ENCODE results near the gene SLC17A3. TPM values are rescaled to one million over a fixed set of nuclear protein-coding genes. Genes with fewer than 3 reads are reported as not detected.

The SLC17A3 gene
- polyA plus RNA-seq, 1 experiment: 0.04 TPM

DNA sequence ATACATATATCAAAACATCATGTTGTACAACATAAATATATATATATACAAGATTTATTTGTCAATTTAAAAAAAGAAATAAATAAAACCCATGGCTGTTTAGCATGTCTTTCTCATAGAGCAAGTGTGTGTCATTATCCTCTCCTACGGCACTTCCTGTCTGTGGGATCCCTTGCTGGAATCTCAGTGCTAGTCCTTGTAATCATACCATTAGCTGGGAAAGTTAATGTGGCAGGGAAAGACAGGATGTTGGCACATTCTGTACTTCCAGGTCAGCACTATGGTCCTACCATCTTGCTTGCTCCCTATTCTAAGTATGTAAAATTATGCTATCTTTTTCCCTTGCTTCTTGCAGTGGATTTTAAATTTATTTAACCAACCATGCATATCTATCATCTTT, 9.5 kb upstream of the SLC17A3 start:
- ChIA-PET POLR2A (no interaction called here), CTCF (no interaction called here)
- no peak for DNase-seq (ENCODE audit: low read depth, low spot score)
- H3K27me3 ChIP-seq (ENCODE audit: control insufficient read depth, insufficient read depth, low read length): no peaks in the 10 kb centered on the region
- H3K27ac ChIP-seq (ENCODE audit: low read depth, low read length): no peak overlapping the region
- TF ChIP-seq, protein P1, sequence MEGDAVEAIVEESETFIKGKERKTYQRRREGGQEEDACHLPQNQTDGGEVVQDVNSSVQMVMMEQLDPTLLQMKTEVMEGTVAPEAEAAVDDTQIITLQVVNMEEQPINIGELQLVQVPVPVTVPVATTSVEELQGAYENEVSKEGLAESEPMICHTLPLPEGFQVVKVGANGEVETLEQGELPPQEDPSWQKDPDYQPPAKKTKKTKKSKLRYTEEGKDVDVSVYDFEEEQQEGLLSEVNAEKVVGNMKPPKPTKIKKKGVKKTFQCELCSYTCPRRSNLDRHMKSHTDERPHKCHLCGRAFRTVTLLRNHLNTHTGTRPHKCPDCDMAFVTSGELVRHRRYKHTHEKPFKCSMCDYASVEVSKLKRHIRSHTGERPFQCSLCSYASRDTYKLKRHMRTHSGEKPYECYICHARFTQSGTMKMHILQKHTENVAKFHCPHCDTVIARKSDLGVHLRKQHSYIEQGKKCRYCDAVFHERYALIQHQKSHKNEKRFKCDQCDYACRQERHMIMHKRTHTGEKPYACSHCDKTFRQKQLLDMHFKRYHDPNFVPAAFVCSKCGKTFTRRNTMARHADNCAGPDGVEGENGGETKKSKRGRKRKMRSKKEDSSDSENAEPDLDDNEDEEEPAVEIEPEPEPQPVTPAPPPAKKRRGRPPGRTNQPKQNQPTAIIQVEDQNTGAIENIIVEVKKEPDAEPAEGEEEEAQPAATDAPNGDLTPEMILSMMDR (IDR thresholded peaks at IDR 0.05; ENCODE audit: low read depth, low read length): no peak
- H3K9me3 ChIP-seq (ENCODE audit: control insufficient read depth, insufficient read depth, low read length): no peaks in the 10 kb centered on the region
- no peak overlapping the region for H3K4me3 ChIP-seq (ENCODE audit: low read depth, low read length)

DNA sequence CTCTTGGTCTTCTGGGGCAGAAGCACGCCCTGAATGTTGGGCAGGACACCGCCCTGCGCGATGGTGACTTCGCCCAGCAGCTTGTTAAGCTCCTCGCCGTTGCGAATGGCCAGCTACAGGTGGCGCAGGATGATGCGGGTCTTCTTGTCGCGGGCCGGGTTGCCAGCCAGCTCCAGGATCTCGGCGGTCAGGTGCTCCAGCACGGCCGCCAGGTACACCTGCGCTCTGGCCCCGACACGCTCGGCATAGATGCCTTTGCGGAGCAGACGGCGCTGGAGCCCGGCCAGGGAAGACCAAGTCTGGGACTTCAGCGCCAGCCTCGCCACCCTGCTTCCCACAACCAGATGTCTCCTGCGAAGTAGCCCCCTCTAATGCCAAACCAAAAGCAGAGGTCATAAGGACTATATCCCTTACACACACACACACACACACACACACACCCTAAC, 8.0 kb upstream of the SLC17A3 start:
- TF ChIP-seq, protein P1 (IDR thresholded peaks at IDR 0.05; ENCODE audit: low read depth, low read length): no peak
- Histone ChIP-seq H3K9me3 (ENCODE audit: control insufficient read depth, insufficient read depth, low read length) (no peaks in the 10 kb centered on the region), H3K27ac (ENCODE audit: low read depth, low read length) (no peak overlapping the region), H3K4me3 (ENCODE audit: low read depth, low read length) (no peak overlapping the region), H3K27me3 (ENCODE audit: control insufficient read depth, insufficient read depth, low read length) (no peaks in the 10 kb centered on the region)
- POLR2A ChIA-PET: no interaction called here
- DNase-seq (ENCODE audit: low read depth, low spot score): no peak
- CTCF ChIA-PET: no interaction called here

GRCh38 chr6:25880601-25881000, 6.6 kb upstream of the SLC17A3 start:
- ChIA-PET CTCF (no interaction called here), POLR2A (no interaction called here)
- no peak overlapping the region for H3K27ac ChIP-seq (ENCODE audit: low read depth, low read length)
- no peak for DNase-seq (ENCODE audit: low read depth, low spot score)
- H3K4me3 ChIP-seq (ENCODE audit: low read depth, low read length): no peak overlapping the region
- no peaks in the 10 kb centered on the region for H3K9me3 ChIP-seq (ENCODE audit: control insufficient read depth, insufficient read depth, low read length)
- no peaks in the 10 kb centered on the region for H3K27me3 ChIP-seq (ENCODE audit: control insufficient read depth, insufficient read depth, low read length)
- TF ChIP-seq, protein P1 (IDR thresholded peaks at IDR 0.05; ENCODE audit: low read depth, low read length): no peak

DNA sequence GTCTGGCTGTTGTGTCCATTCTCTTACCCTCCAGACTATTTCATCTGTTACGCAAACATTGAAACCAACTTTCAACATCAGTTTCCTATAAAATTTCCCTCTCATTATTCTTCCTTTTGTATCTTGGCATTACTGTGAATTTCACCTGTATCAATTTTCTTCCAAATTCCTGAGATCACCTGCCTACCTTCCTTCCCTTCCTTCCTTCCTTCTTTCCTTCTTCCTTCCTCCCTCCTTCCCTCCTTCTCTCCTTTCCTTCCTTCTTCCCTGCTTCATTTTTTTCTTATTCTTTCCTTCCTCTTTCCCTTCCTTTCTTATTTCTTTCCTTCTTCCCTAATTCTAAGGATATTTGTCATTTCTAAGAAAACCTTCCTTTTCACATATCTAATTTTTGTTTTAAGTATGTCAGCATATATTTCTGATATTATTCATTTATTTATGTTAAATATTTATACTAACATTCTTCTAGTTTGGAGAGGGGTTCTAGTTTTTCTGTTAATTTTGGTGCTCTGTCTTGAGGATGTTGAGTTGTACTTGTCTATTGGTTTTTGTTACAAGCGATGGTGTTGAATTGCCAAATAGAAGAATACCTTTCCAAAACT, 4.8 kb upstream of the SLC17A3 start:
- CTCF ChIA-PET: no interaction called here
- POLR2A ChIA-PET: no interaction called here
- TF ChIP-seq, protein P1 (IDR thresholded peaks at IDR 0.05; ENCODE audit: low read depth, low read length): no peak
- Histone ChIP-seq H3K4me3 (ENCODE audit: low read depth, low read length) (no peak overlapping the region), H3K27me3 (ENCODE audit: control insufficient read depth, insufficient read depth, low read length) (no peaks in the 10 kb centered on the region), H3K27ac (ENCODE audit: low read depth, low read length) (no peak overlapping the region), H3K9me3 (ENCODE audit: control insufficient read depth, insufficient read depth, low read length) (no peaks in the 10 kb centered on the region)
- no peak for DNase-seq (ENCODE audit: low read depth, low spot score)

DNA sequence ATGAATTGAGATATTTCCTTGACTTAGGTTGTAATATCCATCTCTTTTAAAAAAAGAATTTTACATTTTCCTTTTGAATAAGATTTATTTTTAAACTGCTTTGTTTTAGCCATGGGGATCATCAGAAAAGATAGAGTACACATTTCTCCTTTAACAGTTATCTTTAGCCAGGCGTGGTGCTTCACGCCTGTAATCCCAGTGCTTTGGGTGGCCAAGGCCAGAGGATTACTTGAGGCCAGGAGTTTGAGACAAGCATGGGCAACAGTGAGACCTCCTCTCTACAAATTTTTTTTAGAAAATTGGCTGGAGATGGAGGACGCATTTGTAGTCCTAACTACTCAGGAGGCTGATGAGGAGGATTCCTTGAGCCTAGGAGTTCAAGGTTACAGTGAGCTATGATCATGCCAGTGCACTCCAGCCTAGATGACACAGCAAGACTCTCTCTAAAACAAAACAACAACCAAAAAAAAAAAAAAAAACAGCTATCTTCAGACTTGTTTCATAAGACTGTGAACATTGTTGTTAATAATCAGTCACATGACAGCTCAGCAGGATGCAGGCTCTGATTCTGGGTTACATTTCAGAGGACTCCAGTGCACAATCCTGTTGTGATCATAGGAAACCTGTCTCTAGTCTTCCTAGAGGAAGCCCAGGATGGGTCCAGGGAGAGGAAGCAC, 2.0 kb upstream of the SLC17A3 start:
- ChIA-PET POLR2A (interaction anchor here (0.5 kb wide), 1 partner anchor 703 kb away, joined by 4 read pairs; no protein-coding TSS in a partner anchor), CTCF (no interaction called here)

More for the DNA sequence above, 2.0 kb upstream of the SLC17A3 start:
- TF ChIP-seq, protein P1 (IDR thresholded peaks at IDR 0.05; ENCODE audit: low read depth, low read length): no peak
- Histone ChIP-seq H3K9me3 (ENCODE audit: control insufficient read depth, insufficient read depth, low read length) (no peaks in the 10 kb centered on the region), H3K4me3 (ENCODE audit: low read depth, low read length) (no peak overlapping the region), H3K27me3 (ENCODE audit: control insufficient read depth, insufficient read depth, low read length) (no peaks in the 10 kb centered on the region), H3K27ac (ENCODE audit: low read depth, low read length) (no peak overlapping the region)
- DNase-seq (ENCODE audit: low read depth, low spot score): no peak
